HL-60 (cell line): Measurements from ENCODE around the gene PKP4.

Experiments
- GABPA ChIP-seq: IDR thresholded peaks from 2 replicates; pipeline ENCODE4 v1.6.1; 2012; ENCODE audit warnings: low read depth
- POLR2AphosphoS5 ChIP-seq: IDR thresholded peaks from 2 replicates; pipeline ENCODE4 v1.6.1; 2012; ENCODE audit warnings: low read depth
- SPI1 ChIP-seq: IDR thresholded peaks from 2 replicates; pipeline ENCODE4 v1.6.1; 2012; ENCODE audit warnings: low read depth, mild to moderate bottlenecking, borderline replicate concordance
- TF ChIP-seq, protein P1 (sequence below): IDR thresholded peaks from one replicate; pipeline ENCODE4 v1.5.1; 2011; ENCODE audit warnings: low read length, control low read depth, inconsistent platforms; ENCODE audit not compliant: insufficient read depth

DNA sequence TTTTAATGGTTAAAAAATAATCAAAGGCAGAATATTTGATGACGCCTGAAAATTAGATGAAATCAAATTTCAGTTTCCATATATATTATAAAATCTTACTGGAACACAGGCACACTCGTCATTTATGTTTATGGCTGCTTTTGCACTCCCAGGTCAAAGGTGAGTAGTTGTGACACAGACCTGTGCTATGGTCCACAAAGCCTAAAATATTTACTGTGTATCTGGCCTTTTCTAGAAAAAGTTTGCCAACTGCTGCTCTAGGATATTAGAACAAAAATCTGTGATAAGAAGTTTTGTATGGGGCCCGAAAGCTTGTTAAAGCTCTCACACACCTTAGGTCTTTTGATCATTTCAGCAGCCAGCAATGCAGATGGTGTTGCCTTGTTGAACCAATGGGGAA, 104.3 kb downstream of the PKP4 start:
- TF ChIP-seq SPI1 (no peak), POLR2AphosphoS5 (no peak), GABPA (no peak)
- TF ChIP-seq, protein P1, sequence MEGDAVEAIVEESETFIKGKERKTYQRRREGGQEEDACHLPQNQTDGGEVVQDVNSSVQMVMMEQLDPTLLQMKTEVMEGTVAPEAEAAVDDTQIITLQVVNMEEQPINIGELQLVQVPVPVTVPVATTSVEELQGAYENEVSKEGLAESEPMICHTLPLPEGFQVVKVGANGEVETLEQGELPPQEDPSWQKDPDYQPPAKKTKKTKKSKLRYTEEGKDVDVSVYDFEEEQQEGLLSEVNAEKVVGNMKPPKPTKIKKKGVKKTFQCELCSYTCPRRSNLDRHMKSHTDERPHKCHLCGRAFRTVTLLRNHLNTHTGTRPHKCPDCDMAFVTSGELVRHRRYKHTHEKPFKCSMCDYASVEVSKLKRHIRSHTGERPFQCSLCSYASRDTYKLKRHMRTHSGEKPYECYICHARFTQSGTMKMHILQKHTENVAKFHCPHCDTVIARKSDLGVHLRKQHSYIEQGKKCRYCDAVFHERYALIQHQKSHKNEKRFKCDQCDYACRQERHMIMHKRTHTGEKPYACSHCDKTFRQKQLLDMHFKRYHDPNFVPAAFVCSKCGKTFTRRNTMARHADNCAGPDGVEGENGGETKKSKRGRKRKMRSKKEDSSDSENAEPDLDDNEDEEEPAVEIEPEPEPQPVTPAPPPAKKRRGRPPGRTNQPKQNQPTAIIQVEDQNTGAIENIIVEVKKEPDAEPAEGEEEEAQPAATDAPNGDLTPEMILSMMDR, result no peak
